Measurements from ENCODE around the gene MAFG. TPM values are rescaled to one million over a fixed set of nuclear protein-coding genes. Genes with fewer than 3 reads are reported as not detected.

The MAFG gene
- polyA plus RNA-seq, 1 of the 3 experiments (the other 2 are of a cell fraction): 38.7 TPM

GRCh38 chr17:81905424-81905875 lies 22.1 kb downstream of the MAFG start:
- H3K9me2 ChIP-seq: no peaks in the 10 kb centered on the region
- H3K27ac ChIP-seq (ENCODE audit: low read depth in 2 of 2, low read length in 1 of 2): no peak overlapping the region
- no peak overlapping the region for H3K4me2 ChIP-seq
- H3K4me1 ChIP-seq (ENCODE audit: control insufficient read depth in 1 of 2, insufficient read depth in 2 of 2, low read depth in 1 of 2, low read length in 1 of 2): peaks cover 6 to 16% of the 10 kb centered on the region in 2 experiments; a peak in 2 of 4 replicates
- WGBS (ENCODE audit: low lambda C conversion rate): 97% methylated on average over 15 of the region's 16 CpGs
- no peak for DNase-seq
- CTCF ChIA-PET: interaction anchor here (1.3 kb wide), 1 partner anchor 21 kb away, joined by 7 read pairs; no protein-coding TSS in a partner anchor
- H3K79me2 ChIP-seq (ENCODE audit: insufficient read depth): peaks cover 2% of the 10 kb centered on the region; the same call in 1 of the 2 replicates
- TF ChIP-seq, protein P1, sequence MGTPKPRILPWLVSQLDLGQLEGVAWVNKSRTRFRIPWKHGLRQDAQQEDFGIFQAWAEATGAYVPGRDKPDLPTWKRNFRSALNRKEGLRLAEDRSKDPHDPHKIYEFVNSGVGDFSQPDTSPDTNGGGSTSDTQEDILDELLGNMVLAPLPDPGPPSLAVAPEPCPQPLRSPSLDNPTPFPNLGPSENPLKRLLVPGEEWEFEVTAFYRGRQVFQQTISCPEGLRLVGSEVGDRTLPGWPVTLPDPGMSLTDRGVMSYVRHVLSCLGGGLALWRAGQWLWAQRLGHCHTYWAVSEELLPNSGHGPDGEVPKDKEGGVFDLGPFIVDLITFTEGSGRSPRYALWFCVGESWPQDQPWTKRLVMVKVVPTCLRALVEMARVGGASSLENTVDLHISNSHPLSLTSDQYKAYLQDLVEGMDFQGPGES (IDR thresholded peaks at IDR 0.05; ENCODE audit: low read depth, low read length): no peak
- TF ChIP-seq, protein P2, sequence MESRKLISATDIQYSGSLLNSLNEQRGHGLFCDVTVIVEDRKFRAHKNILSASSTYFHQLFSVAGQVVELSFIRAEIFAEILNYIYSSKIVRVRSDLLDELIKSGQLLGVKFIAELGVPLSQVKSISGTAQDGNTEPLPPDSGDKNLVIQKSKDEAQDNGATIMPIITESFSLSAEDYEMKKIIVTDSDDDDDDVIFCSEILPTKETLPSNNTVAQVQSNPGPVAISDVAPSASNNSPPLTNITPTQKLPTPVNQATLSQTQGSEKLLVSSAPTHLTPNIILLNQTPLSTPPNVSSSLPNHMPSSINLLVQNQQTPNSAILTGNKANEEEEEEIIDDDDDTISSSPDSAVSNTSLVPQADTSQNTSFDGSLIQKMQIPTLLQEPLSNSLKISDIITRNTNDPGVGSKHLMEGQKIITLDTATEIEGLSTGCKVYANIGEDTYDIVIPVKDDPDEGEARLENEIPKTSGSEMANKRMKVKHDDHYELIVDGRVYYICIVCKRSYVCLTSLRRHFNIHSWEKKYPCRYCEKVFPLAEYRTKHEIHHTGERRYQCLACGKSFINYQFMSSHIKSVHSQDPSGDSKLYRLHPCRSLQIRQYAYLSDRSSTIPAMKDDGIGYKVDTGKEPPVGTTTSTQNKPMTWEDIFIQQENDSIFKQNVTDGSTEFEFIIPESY (IDR thresholded peaks at IDR 0.05; ENCODE audit: borderline replicate concordance, low read depth): no peak
- TF ChIP-seq POLR2AphosphoS5 (IDR thresholded peaks at IDR 0.05; ENCODE audit: low read depth, low read length) (no peak), MXI1 (IDR thresholded peaks at IDR 0.05; ENCODE audit: low read depth, low read length) (no peak), JUND (IDR thresholded peaks at IDR 0.05) (no peak), CHD2 (IDR thresholded peaks at IDR 0.05; ENCODE audit: low read length, partially characterized antibody) (no peak), ELF1 (IDR thresholded peaks at IDR 0.05) (no peak), PBX3 (IDR thresholded peaks at IDR 0.05) (no peak), FOSL2 (IDR thresholded peaks at IDR 0.05; ENCODE audit: borderline replicate concordance, low read depth) (no peak), RCOR1 (IDR thresholded peaks at IDR 0.05; ENCODE audit: low read length) (no peak), MEF2A (IDR thresholded peaks at IDR 0.05; ENCODE audit: borderline replicate concordance, low read depth) (no peak)
- TF ChIP-seq, protein P3, sequence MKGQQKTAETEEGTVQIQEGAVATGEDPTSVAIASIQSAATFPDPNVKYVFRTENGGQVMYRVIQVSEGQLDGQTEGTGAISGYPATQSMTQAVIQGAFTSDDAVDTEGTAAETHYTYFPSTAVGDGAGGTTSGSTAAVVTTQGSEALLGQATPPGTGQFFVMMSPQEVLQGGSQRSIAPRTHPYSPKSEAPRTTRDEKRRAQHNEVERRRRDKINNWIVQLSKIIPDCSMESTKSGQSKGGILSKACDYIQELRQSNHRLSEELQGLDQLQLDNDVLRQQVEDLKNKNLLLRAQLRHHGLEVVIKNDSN (IDR thresholded peaks at IDR 0.05; ENCODE audit: borderline replicate concordance, low read depth): no peak
- TF ChIP-seq, protein P4, sequence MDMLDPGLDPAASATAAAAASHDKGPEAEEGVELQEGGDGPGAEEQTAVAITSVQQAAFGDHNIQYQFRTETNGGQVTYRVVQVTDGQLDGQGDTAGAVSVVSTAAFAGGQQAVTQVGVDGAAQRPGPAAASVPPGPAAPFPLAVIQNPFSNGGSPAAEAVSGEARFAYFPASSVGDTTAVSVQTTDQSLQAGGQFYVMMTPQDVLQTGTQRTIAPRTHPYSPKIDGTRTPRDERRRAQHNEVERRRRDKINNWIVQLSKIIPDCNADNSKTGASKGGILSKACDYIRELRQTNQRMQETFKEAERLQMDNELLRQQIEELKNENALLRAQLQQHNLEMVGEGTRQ (IDR thresholded peaks at IDR 0.05; ENCODE audit: borderline replicate concordance, low read depth, low read length): no peak
- 0 out of 2 replicates have a peak, but pooled peaks cover 4% of the 10 kb centered on the region for H4K20me1 ChIP-seq (ENCODE audit: insufficient read depth)
- H2AFZ ChIP-seq (ENCODE audit: low read depth): no peak overlapping the region
- H3K27me3 ChIP-seq (ENCODE audit: insufficient read depth): no peaks in the 10 kb centered on the region
- H3K4me3 ChIP-seq (ENCODE audit: low read depth in 2 of 2, low read length in 1 of 2): no peak overlapping the region
- peaks cover 6 to 50% of the 10 kb centered on the region in 2 experiments for H3K36me3 ChIP-seq (replicated peaks in 1 of 2; ENCODE audit: control insufficient read depth in 1 of 2, insufficient read depth in 2 of 2, low read length in 1 of 2)
- no peak overlapping the region for H3K9ac ChIP-seq
- H3K9me3 ChIP-seq: no peaks in the 10 kb centered on the region
- peaks cover 11% of the 10 kb centered on the region for H3F3A ChIP-seq (replicated peaks; ENCODE audit: insufficient read depth)
- POLR2A ChIA-PET: interaction anchor here (0.6 kb wide), 2 partner anchors 23 to 194 kb away, joined by 3 read pairs; no protein-coding TSS in a partner anchor
